Measurements from ENCODE around the gene AKR1C8. TPM values are rescaled to one million over a fixed set of nuclear protein-coding genes. Genes with fewer than 3 reads are reported as not detected.

AKR1C8 gene
- total and polyA plus RNA-seq, 2 of the 13 experiments (the other 11 are each of a cell fraction or from before 2014, with no cell fraction given): 0.12 TPM; not detected in 1

GRCh38 chr10:5195727-5196374, 10.9 kb upstream of the AKR1C8 start (continued):
- TF ChIP-seq SRSF1 (optimal IDR thresholded peaks at IDR 0.05; ENCODE audit: low read depth, low read length) (no peak), ZNF101 (CRISPR knock-in tag; IDR thresholded peaks at IDR 0.05; ENCODE audit: borderline replicate concordance, low read depth) (no peak), IRX3 (CRISPR knock-in tag; IDR thresholded peaks at IDR 0.05; ENCODE audit: borderline replicate concordance, low read depth) (no peak), ZNF841 (CRISPR knock-in tag; IDR thresholded peaks at IDR 0.05; ENCODE audit: borderline replicate concordance) (no peak), ELK4 (CRISPR knock-in tag; IDR thresholded peaks at IDR 0.05; ENCODE audit: borderline replicate concordance) (no peak), ZNF556 (CRISPR knock-in tag; IDR thresholded peaks at IDR 0.05; ENCODE audit: borderline replicate concordance) (no peak), SETDB1 (CRISPR knock-in tag; IDR thresholded peaks at IDR 0.05; ENCODE audit: borderline replicate concordance) (no peak), ZNF234 (CRISPR knock-in tag; conservative IDR thresholded peaks at IDR 0.05) (no peak), GMEB2 (CRISPR knock-in tag; IDR thresholded peaks at IDR 0.05; ENCODE audit: low read depth) (no peak), PLSCR1 (CRISPR knock-in tag; IDR thresholded peaks at IDR 0.05; ENCODE audit: borderline replicate concordance) (no peak), HNF4A (CRISPR knock-in tag; IDR thresholded peaks at IDR 0.05) (peak; percentile 82), THAP11 (CRISPR knock-in tag; IDR thresholded peaks at IDR 0.05) (no peak; the same call in 1 of the 2 replicates), ISL2 (CRISPR knock-in tag; IDR thresholded peaks at IDR 0.05) (peak; percentile 35; the same call in 1 of the 2 replicates), LCORL (IDR thresholded peaks at IDR 0.05) (no peak), LCORL (CRISPR knock-in tag; IDR thresholded peaks at IDR 0.05) (no peak), ZNF7 (CRISPR knock-in tag; IDR thresholded peaks at IDR 0.05) (no peak), MED8 (CRISPR knock-in tag; IDR thresholded peaks at IDR 0.05; ENCODE audit: insufficient replicate concordance) (no peak), SRSF4 (IDR thresholded peaks at IDR 0.05; ENCODE audit: low read depth, low read length, poor library complexity, severe bottlenecking) (no peak), FOXP4 (CRISPR knock-in tag; IDR thresholded peaks at IDR 0.05) (peak; percentile 48; the same call in 1 of the 2 replicates), PAX8 (CRISPR knock-in tag; IDR thresholded peaks at IDR 0.05; ENCODE audit: borderline replicate concordance) (no peak), SOX13 (IDR thresholded peaks at IDR 0.05) (no peak), SOX13 (CRISPR knock-in tag; conservative IDR thresholded peaks at IDR 0.05 in 1 of 2, IDR thresholded peaks at IDR 0.05 in 1 of 2) (peak in 1 of 2 experiments; percentile 60; a peak in 1 of 4 replicates), ERF (CRISPR knock-in tag; IDR thresholded peaks at IDR 0.05) (no peak), ZNF33A (CRISPR knock-in tag; IDR thresholded peaks at IDR 0.05; ENCODE audit: borderline replicate concordance) (no peak), ZNF605 (CRISPR knock-in tag; IDR thresholded peaks at IDR 0.05) (no peak), FOXK2 (IDR thresholded peaks at IDR 0.05) (no peak), GTF3A (CRISPR knock-in tag; conservative IDR thresholded peaks at IDR 0.05) (no peak)

Measured in HepG2 (cell line).